HTR-8/SVneo (cell line): ENCODE results near the gene FAM199X.
"Not testable (repeated sequence)": the region's sequence is repeated elsewhere in the genome, so short reads cannot be mapped to it uniquely, and the experiment has no call there.

Experiments used
- DNase-seq: peaks from one replicate; pipeline ENCODE4 v3.0.0; 2011; ENCODE audit warnings: low spot score, mixed read lengths; ENCODE audit not compliant: insufficient read length
- FAIRE-seq: peaks from 2 replicates; lab custom pipeline; 2011; peaks lifted over from hg19 to GRCh38; lab: Jason Lieb, UNC

The FAM199X gene

DNA sequence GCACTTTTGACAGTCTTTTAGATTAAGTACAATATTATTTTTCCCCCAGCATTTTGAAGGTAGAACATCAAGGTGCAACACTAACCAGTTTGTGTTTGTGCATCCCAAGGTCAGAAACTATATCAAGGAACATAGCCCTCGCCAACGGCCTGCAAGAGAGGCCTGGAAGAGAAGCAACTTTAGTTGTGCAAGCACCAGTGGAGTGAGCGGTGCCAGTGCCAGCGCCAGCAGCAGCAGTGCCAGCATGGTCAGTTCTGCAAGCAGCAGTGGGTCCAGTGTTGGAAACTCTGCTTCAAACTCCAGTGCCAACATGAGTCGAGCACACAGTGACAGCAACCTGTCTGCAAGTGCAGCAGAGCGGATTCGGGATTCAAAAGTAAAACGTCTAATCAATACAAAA is 21.7 kb downstream of the FAM199X start:
- DNase-seq (no peak), FAIRE-seq (no peak)

DNA sequence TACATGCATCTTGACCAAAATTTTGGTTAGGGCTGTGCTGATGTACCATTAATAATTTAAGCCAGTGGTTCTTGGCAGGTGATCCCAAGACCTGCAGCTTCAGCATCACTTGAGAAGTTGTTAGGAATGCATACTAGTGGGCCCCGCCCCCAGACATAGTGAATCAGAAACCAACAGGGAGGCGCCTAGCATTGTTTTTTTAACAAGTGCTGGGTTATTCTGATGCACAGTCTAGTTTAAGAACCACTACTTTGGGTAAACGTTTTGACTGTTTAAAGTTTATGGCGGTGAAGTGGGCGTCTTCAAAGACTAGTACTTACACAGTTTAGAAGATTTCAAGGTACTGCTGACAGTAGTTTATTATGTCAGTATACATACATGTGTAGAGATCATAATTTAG is 23.6 kb downstream of the FAM199X start:
- no peak for FAIRE-seq

GRCh38 chrX:104193485-104193884 is 27.2 kb downstream of the FAM199X start:
- FAIRE-seq (no peak), DNase-seq (no peak)

More for the DNA sequence above, 23.6 kb downstream of the FAM199X start:
- DNase-seq: no peak

GRCh38 chrX:104195013-104195412 is 28.8 kb downstream of the FAM199X start:
- no peak for DNase-seq
- no peak for FAIRE-seq

GRCh38 chrX:104195489-104196084 is 29.3 kb downstream of the FAM199X start:
- DNase-seq: no peak

GRCh38 chrX:104205548-104205947 is 39.3 kb downstream of the FAM199X start:
- FAIRE-seq (no peak), DNase-seq (no peak)

More at GRCh38 chrX:104195489-104196084, 29.3 kb downstream of the FAM199X start:
- no peak for FAIRE-seq

GRCh38 chrX:104211187-104211586 is 44.9 kb downstream of the FAM199X start:
- FAIRE-seq (no peak), DNase-seq (no peak)

- not testable (repeated sequence) for FAIRE-seq, DNase-seq
These were observed 63.8 kb downstream of the FAM199X start for GRCh38 chrX:104230060-104230459.
